Measurements from ENCODE around the gene UBQLN1.

Gene UBQLN1

GRCh38 chr9:83681490-83681889 is 26.3 kb downstream of the UBQLN1 start:
- DNase-seq: no peak

GRCh38 chr9:83680233-83680632 is 27.5 kb downstream of the UBQLN1 start:
- no peak for DNase-seq

GRCh38 chr9:83677596-83677995 is 30.2 kb downstream of the UBQLN1 start:
- no peak for DNase-seq

- DNase-seq: no peak
These were observed 32.3 kb downstream of the UBQLN1 start for GRCh38 chr9:83675466-83675865.

- DNase-seq: no peak
These were observed 36.3 kb downstream of the UBQLN1 start for GRCh38 chr9:83671451-83671850.

- DNase-seq: no peak
These were observed 37.4 kb downstream of the UBQLN1 start for GRCh38 chr9:83670381-83670780.

GRCh38 chr9:83669067-83669466 is 38.7 kb downstream of the UBQLN1 start:
- no peak for DNase-seq

GRCh38 chr9:83665580-83666200 is 42.1 kb downstream of the UBQLN1 start:
- no peak for DNase-seq

GRCh38 chr9:83662933-83663332 is 44.8 kb downstream of the UBQLN1 start:
- no peak for DNase-seq

GRCh38 chr9:83656952-83657351 is 50.8 kb downstream of the UBQLN1 start:
- no peak for DNase-seq

GRCh38 chr9:83656032-83656680 is 51.6 kb downstream of the UBQLN1 start:
- no peak for DNase-seq

GRCh38 chr9:83655433-83655832 is 52.3 kb downstream of the UBQLN1 start:
- no peak for DNase-seq

- no peak for DNase-seq
These were observed 55.3 kb downstream of the UBQLN1 start for GRCh38 chr9:83652433-83652832.

GRCh38 chr9:83651558-83651957 is 56.2 kb downstream of the UBQLN1 start:
- no peak for DNase-seq

- DNase-seq: no peak
These were observed 58.2 kb downstream of the UBQLN1 start for GRCh38 chr9:83649515-83649914.

GRCh38 chr9:83649080-83649479 is 58.7 kb downstream of the UBQLN1 start:
- peak; percentile 75 for DNase-seq

- DNase-seq: no peak
These were observed 61.1 kb downstream of the UBQLN1 start for GRCh38 chr9:83646500-83647239.

- DNase-seq: no peak
These were observed 65.0 kb downstream of the UBQLN1 start for GRCh38 chr9:83642793-83643192.

- DNase-seq: no peak
These were observed 68.5 kb downstream of the UBQLN1 start for GRCh38 chr9:83639266-83639665.

GRCh38 chr9:83637389-83637788 is 70.4 kb downstream of the UBQLN1 start:
- no peak for DNase-seq

GRCh38 chr9:83636813-83637212 is 70.9 kb downstream of the UBQLN1 start:
- no peak for DNase-seq

GRCh38 chr9:83633676-83634075 is 74.1 kb downstream of the UBQLN1 start:
- no peak for DNase-seq

GRCh38 chr9:83633255-83633654 is 74.5 kb downstream of the UBQLN1 start:
- no peak for DNase-seq

GRCh38 chr9:83630938-83631457 is 76.8 kb downstream of the UBQLN1 start:
- no peak for DNase-seq
